Measurements from ENCODE around the gene ARHGAP23. TPM values are rescaled to one million over a fixed set of nuclear protein-coding genes. Genes with fewer than 3 reads are reported as not detected.

Gene ARHGAP23
- total RNA-seq, 1 donor from 2014 or later: 0.57 TPM

- no peaks in the 10 kb centered on the region for H3K4me1 Mint-ChIP-seq (ENCODE audit: low read depth)
- no peaks in the 10 kb centered on the region for H3K9me3 Mint-ChIP-seq
- peaks cover 12% of the 10 kb centered on the region for H3K27me3 Mint-ChIP-seq (ENCODE audit: insufficient read depth)
- no peak for DNase-seq (ENCODE audit: low spot score)
- H3K27ac Mint-ChIP-seq: no peak overlapping the region
- H3K4me3 Mint-ChIP-seq: no peak overlapping the region
- intact Hi-C loops (cut with micrococcal nuclease): no loop called here
- no peaks in the 10 kb centered on the region for H3K36me3 Mint-ChIP-seq (ENCODE audit: low read depth)
Measured at GRCh38 chr17:38539386-38539785, 111.1 kb downstream of the ARHGAP23 start.

- Mint-ChIP-seq H3K4me1 (ENCODE audit: low read depth) (no peaks in the 10 kb centered on the region), H3K9me3 (no peaks in the 10 kb centered on the region), H3K4me3 (no peak overlapping the region), H3K36me3 (ENCODE audit: low read depth) (no peaks in the 10 kb centered on the region), H3K27ac (no peak overlapping the region), H3K27me3 (ENCODE audit: insufficient read depth) (peaks cover 9% of the 10 kb centered on the region)
- intact Hi-C loops (cut with micrococcal nuclease): no loop called here
- DNase-seq (ENCODE audit: low spot score): no peak
Measured at GRCh38 chr17:38540514-38541045, 112.3 kb downstream of the ARHGAP23 start.

- H3K4me1 Mint-ChIP-seq (ENCODE audit: low read depth): no peaks in the 10 kb centered on the region
- intact Hi-C loops (cut with micrococcal nuclease): no loop called here
- H3K27ac Mint-ChIP-seq: no peak overlapping the region
- H3K36me3 Mint-ChIP-seq (ENCODE audit: low read depth): no peaks in the 10 kb centered on the region
- no peaks in the 10 kb centered on the region for H3K9me3 Mint-ChIP-seq
- no peak overlapping the region for H3K4me3 Mint-ChIP-seq
- peaks cover 3% of the 10 kb centered on the region for H3K27me3 Mint-ChIP-seq (ENCODE audit: insufficient read depth)
- DNase-seq (ENCODE audit: low spot score): no peak
Measured at GRCh38 chr17:38541281-38541680, 113.0 kb downstream of the ARHGAP23 start.

GRCh38 chr17:38542286-38542685 is 114.0 kb downstream of the ARHGAP23 start:
- Mint-ChIP-seq H3K9me3 (no peaks in the 10 kb centered on the region), H3K27me3 (ENCODE audit: insufficient read depth) (no peaks in the 10 kb centered on the region), H3K4me3 (no peak overlapping the region), H3K27ac (no peak overlapping the region), H3K36me3 (ENCODE audit: low read depth) (no peaks in the 10 kb centered on the region), H3K4me1 (ENCODE audit: low read depth) (no peaks in the 10 kb centered on the region)
- DNase-seq (ENCODE audit: low spot score): no peak
- intact Hi-C loops (cut with micrococcal nuclease): no loop called here

- DNase-seq (ENCODE audit: low spot score): no peak
- Mint-ChIP-seq H3K27ac (no peak overlapping the region), H3K4me1 (ENCODE audit: low read depth) (no peaks in the 10 kb centered on the region), H3K9me3 (no peaks in the 10 kb centered on the region), H3K36me3 (ENCODE audit: low read depth) (no peaks in the 10 kb centered on the region), H3K27me3 (ENCODE audit: insufficient read depth) (no peaks in the 10 kb centered on the region), H3K4me3 (no peak overlapping the region)
- intact Hi-C loops (cut with micrococcal nuclease): no loop called here
Measured at GRCh38 chr17:38543403-38544174, 115.3 kb downstream of the ARHGAP23 start.

GRCh38 chr17:38544175-38544838 is 116.0 kb downstream of the ARHGAP23 start:
- H3K4me3 Mint-ChIP-seq: no peak overlapping the region
- DNase-seq (ENCODE audit: low spot score): no peak
- H3K9me3 Mint-ChIP-seq: no peaks in the 10 kb centered on the region
- H3K27me3 Mint-ChIP-seq (ENCODE audit: insufficient read depth): no peaks in the 10 kb centered on the region
- H3K36me3 Mint-ChIP-seq (ENCODE audit: low read depth): no peaks in the 10 kb centered on the region
- no peak overlapping the region for H3K27ac Mint-ChIP-seq
- no peaks in the 10 kb centered on the region for H3K4me1 Mint-ChIP-seq (ENCODE audit: low read depth)
- intact Hi-C loops (cut with micrococcal nuclease): no loop called here

GRCh38 chr17:38544839-38545209 is 116.6 kb downstream of the ARHGAP23 start:
- no peaks in the 10 kb centered on the region for H3K36me3 Mint-ChIP-seq (ENCODE audit: low read depth)
- no peak overlapping the region for H3K4me3 Mint-ChIP-seq
- no peaks in the 10 kb centered on the region for H3K27me3 Mint-ChIP-seq (ENCODE audit: insufficient read depth)
- H3K4me1 Mint-ChIP-seq (ENCODE audit: low read depth): no peaks in the 10 kb centered on the region
- no peaks in the 10 kb centered on the region for H3K9me3 Mint-ChIP-seq
- intact Hi-C loops (cut with micrococcal nuclease): no loop called here
- no peak overlapping the region for H3K27ac Mint-ChIP-seq
- no peak for DNase-seq (ENCODE audit: low spot score)

GRCh38 chr17:38545531-38546225 is 117.4 kb downstream of the ARHGAP23 start:
- intact Hi-C loops (cut with micrococcal nuclease): no loop called here
- H3K4me3 Mint-ChIP-seq: no peak overlapping the region
- H3K4me1 Mint-ChIP-seq (ENCODE audit: low read depth): no peaks in the 10 kb centered on the region
- no peaks in the 10 kb centered on the region for H3K36me3 Mint-ChIP-seq (ENCODE audit: low read depth)
- H3K9me3 Mint-ChIP-seq: no peaks in the 10 kb centered on the region
- no peak overlapping the region for H3K27ac Mint-ChIP-seq
- H3K27me3 Mint-ChIP-seq (ENCODE audit: insufficient read depth): no peaks in the 10 kb centered on the region
- no peak for DNase-seq (ENCODE audit: low spot score)

- intact Hi-C loops (cut with micrococcal nuclease): no loop called here
Measured at GRCh38 chr17:38546396-38546795, 118.1 kb downstream of the ARHGAP23 start.

GRCh38 chr17:38547444-38547843 is 119.2 kb downstream of the ARHGAP23 start:
- Mint-ChIP-seq H3K27me3 (ENCODE audit: insufficient read depth) (no peaks in the 10 kb centered on the region), H3K4me3 (no peak overlapping the region), H3K36me3 (ENCODE audit: low read depth) (no peaks in the 10 kb centered on the region), H3K9me3 (no peaks in the 10 kb centered on the region), H3K27ac (no peak overlapping the region), H3K4me1 (ENCODE audit: low read depth) (no peaks in the 10 kb centered on the region)
- intact Hi-C loops (cut with micrococcal nuclease): no loop called here
- DNase-seq (ENCODE audit: low spot score): no peak

More at GRCh38 chr17:38546396-38546795, 118.1 kb downstream of the ARHGAP23 start:
- Mint-ChIP-seq H3K4me1 (ENCODE audit: low read depth) (no peaks in the 10 kb centered on the region), H3K4me3 (no peak overlapping the region), H3K36me3 (ENCODE audit: low read depth) (no peaks in the 10 kb centered on the region), H3K27me3 (ENCODE audit: insufficient read depth) (no peaks in the 10 kb centered on the region), H3K27ac (no peak overlapping the region), H3K9me3 (no peaks in the 10 kb centered on the region)
- no peak for DNase-seq (ENCODE audit: low spot score)

- Mint-ChIP-seq H3K27ac (no peak overlapping the region), H3K9me3 (no peaks in the 10 kb centered on the region), H3K27me3 (ENCODE audit: insufficient read depth) (peaks cover 3% of the 10 kb centered on the region), H3K4me3 (no peak overlapping the region), H3K4me1 (ENCODE audit: low read depth) (no peaks in the 10 kb centered on the region), H3K36me3 (ENCODE audit: low read depth) (no peaks in the 10 kb centered on the region)
- DNase-seq (ENCODE audit: low spot score): no peak
- intact Hi-C loops (cut with micrococcal nuclease): no loop called here
Measured at GRCh38 chr17:38549285-38549684, 121.0 kb downstream of the ARHGAP23 start.

- peaks cover 11% of the 10 kb centered on the region for H3K27me3 Mint-ChIP-seq (ENCODE audit: insufficient read depth)
- H3K36me3 Mint-ChIP-seq (ENCODE audit: low read depth): no peaks in the 10 kb centered on the region
- intact Hi-C loops (cut with micrococcal nuclease): no loop called here
Measured at GRCh38 chr17:38550661-38551060, 122.4 kb downstream of the ARHGAP23 start.

GRCh38 chr17:38551121-38551520 is 122.9 kb downstream of the ARHGAP23 start:
- H3K27ac Mint-ChIP-seq: no peak overlapping the region
- no peaks in the 10 kb centered on the region for H3K4me1 Mint-ChIP-seq (ENCODE audit: low read depth)
- DNase-seq (ENCODE audit: low spot score): no peak
- H3K9me3 Mint-ChIP-seq: no peaks in the 10 kb centered on the region
- H3K27me3 Mint-ChIP-seq (ENCODE audit: insufficient read depth): peaks cover 15% of the 10 kb centered on the region
- intact Hi-C loops (cut with micrococcal nuclease): no loop called here
- H3K36me3 Mint-ChIP-seq (ENCODE audit: low read depth): no peaks in the 10 kb centered on the region
- no peak overlapping the region for H3K4me3 Mint-ChIP-seq

More at GRCh38 chr17:38550661-38551060, 122.4 kb downstream of the ARHGAP23 start:
- Mint-ChIP-seq H3K27ac (no peak overlapping the region), H3K4me1 (ENCODE audit: low read depth) (no peaks in the 10 kb centered on the region), H3K4me3 (no peak overlapping the region), H3K9me3 (no peaks in the 10 kb centered on the region)
- DNase-seq (ENCODE audit: low spot score): no peak
